Liver (tissue), 9 donors: ENCODE data around the gene UNC93B1. TPM values are rescaled to one million over a fixed set of nuclear protein-coding genes. Genes with fewer than 3 reads are reported as not detected.

Source experiments
- DNase-seq: peaks from one replicate; pipeline ENCODE4 v3.0.0-alpha.2; 2017; ENCODE audit warnings: low spot score
- H3K27ac ChIP-seq, 2 donors: one replicate each; pipeline ENCODE4 v1.7.0; 2013; ENCODE audit warnings: inconsistent platforms in 2 of 2, low read length in 2 of 2, control low read depth in 1 of 2, low read depth in 1 of 2, mild to moderate bottlenecking in 1 of 2
- H3K27me3 ChIP-seq, 4 donors: one replicate each; pipeline versions ENCODE4 v1.6.1 to v1.7.0; 2013; ENCODE audit warnings: low read length in 3 of 4, inconsistent platforms in 1 of 4, mild to moderate bottlenecking in 1 of 4, moderate library complexity in 1 of 4; ENCODE audit not compliant: control insufficient read depth in 4 of 4, insufficient read depth in 4 of 4
- H3K36me3 ChIP-seq, 4 donors: one replicate each; pipeline versions ENCODE4 v1.6.1 to v1.7.0; 2013; ENCODE audit warnings: low read length in 3 of 4, mild to moderate bottlenecking in 3 of 4, low read depth in 1 of 4, moderate library complexity in 1 of 4; ENCODE audit not compliant: control insufficient read depth in 4 of 4, insufficient read depth in 3 of 4
- H3K4me1 ChIP-seq, 4 donors: one replicate each; pipeline versions ENCODE4 v1.6.1 to v1.7.0; 2013; ENCODE audit warnings: low read length in 3 of 4, mild to moderate bottlenecking in 3 of 4, moderate library complexity in 1 of 4; ENCODE audit not compliant: control insufficient read depth in 4 of 4, insufficient read depth in 4 of 4
- H3K4me3 ChIP-seq, 3 donors: one replicate each; pipeline versions ENCODE4 v1.6.1 to v1.7.0; 2013; ENCODE audit warnings: low read length in 3 of 3, control low read depth in 1 of 3, low read depth in 1 of 3, mild to moderate bottlenecking in 1 of 3
- H3K9ac ChIP-seq, 2 donors: one replicate each; pipeline ENCODE4 v1.7.0; 2013; ENCODE audit warnings: low read length in 2 of 2, mild to moderate bottlenecking in 2 of 2, moderate library complexity in 2 of 2, control low read depth in 1 of 2, low read depth in 1 of 2
- H3K9me3 ChIP-seq, 4 donors: one replicate each; pipeline versions ENCODE4 v1.6.1 to v1.7.0; 2013; ENCODE audit warnings: low read length in 3 of 4; ENCODE audit not compliant: control insufficient read depth in 4 of 4
- EGR1 ChIP-seq, 2 donors: IDR thresholded peaks; 2 replicates each; pipeline ENCODE4 v1.6.1; 2016 to 2018; ENCODE audit warnings: antibody characterized with exemption in 2 of 2, low read depth in 2 of 2
- FOXA1 ChIP-seq: IDR thresholded peaks from 2 replicates; pipeline ENCODE4 v1.6.1; 2016; ENCODE audit warnings: antibody characterized with exemption
- FOXA2 ChIP-seq: IDR thresholded peaks from 2 replicates; pipeline ENCODE4 v1.6.1; 2016; ENCODE audit warnings: antibody characterized with exemption
- GABPA ChIP-seq, 2 donors: IDR thresholded peaks in 1 of 2; conservative IDR thresholded peaks in 1 of 2; 2 replicates each; pipeline ENCODE4 v1.6.1; 2016; ENCODE audit warnings: antibody characterized with exemption in 2 of 2, mild to moderate bottlenecking in 1 of 2, moderate library complexity in 1 of 2
- HNF4A ChIP-seq, 2 donors: conservative IDR thresholded peaks; 2 replicates each; pipeline ENCODE4 v1.6.1; 2016; ENCODE audit warnings: antibody characterized with exemption in 2 of 2, mild to moderate bottlenecking in 2 of 2
- HNF4G ChIP-seq: IDR thresholded peaks from 2 replicates; pipeline ENCODE4 v1.6.1; 2016; ENCODE audit warnings: antibody characterized with exemption
- JUND ChIP-seq, 2 donors: IDR thresholded peaks; 2 replicates each; pipeline ENCODE4 v1.6.1; 2016; ENCODE audit warnings: antibody characterized with exemption in 2 of 2
- NR2F2 ChIP-seq: IDR thresholded peaks from 2 replicates; pipeline ENCODE4 v1.6.1; 2016; ENCODE audit warnings: antibody characterized with exemption
- RAD21 ChIP-seq, 2 donors: IDR thresholded peaks; 2 replicates each; pipeline ENCODE4 v1.6.1; 2016; ENCODE audit warnings: antibody characterized with exemption in 2 of 2, mild to moderate bottlenecking in 2 of 2
- RXRA ChIP-seq, 2 donors: IDR thresholded peaks; 2 replicates each; pipeline ENCODE4 v1.6.1; 2017 to 2018; ENCODE audit warnings: antibody characterized with exemption in 2 of 2, mild to moderate bottlenecking in 1 of 2
- SP1 ChIP-seq: IDR thresholded peaks from 2 replicates; pipeline ENCODE4 v1.6.1; 2018; ENCODE audit warnings: antibody characterized with exemption, mild to moderate bottlenecking
- TAF1 ChIP-seq: conservative IDR thresholded peaks from 2 replicates; pipeline ENCODE4 v1.6.1; 2016; ENCODE audit warnings: antibody characterized with exemption, mild to moderate bottlenecking
- YY1 ChIP-seq: IDR thresholded peaks from 2 replicates; pipeline ENCODE4 v1.6.1; 2016; ENCODE audit warnings: antibody characterized with exemption, mild to moderate bottlenecking
- WGBS: extraction: QIAGEN DNeasy Blood & Tissue Kit; methylation state at CpG from one replicate; pipeline ENCODE4 v1.1.7; 2013; 5-methylcytosine and 5-hydroxymethylcytosine counted together
- polyA plus RNA-seq, 2 donors: library from polyadenylated mRNA; stranded (reverse) in 1 of 2; unstranded in 1 of 2; fragments of 200-250 nt in 1 of 2; fragments of >200 nt in 1 of 2; fragmentation: Nextera tagmentation in 1 of 2; extraction: Ambion mirVana in 1 of 2; gene quantifications; one replicate each; pipeline versions ENCODE4 v1.2.1 to v1.2.3, GENCODE V29; 2013 to 2015
- total RNA-seq, 2 donors: library from RNA; depleted of rRNA; stranded (reverse); fragments of >200 nt; gene quantifications; one replicate each; pipeline ENCODE4 v1.2.3, GENCODE V29; 2014
- TF ChIP-seq, protein P1 (sequence below): fragments of 150-350 bp; IDR thresholded peaks from 2 replicates; pipeline ENCODE4 v1.5.1; 2017; ENCODE audit warnings: improper control_type of control experiment, low read depth, low read length; ENCODE audit not compliant: missing input control
- TF ChIP-seq, protein P2 (sequence below): IDR thresholded peaks from 2 replicates; pipeline ENCODE4 v1.6.1; 2016; ENCODE audit warnings: antibody characterized with exemption
- TF ChIP-seq, protein P3 (sequence below): IDR thresholded peaks from 2 replicates; pipeline ENCODE4 v1.6.1; 2016; ENCODE audit warnings: antibody characterized with exemption
- TF ChIP-seq, protein P4 (sequence below): IDR thresholded peaks from 2 replicates; pipeline ENCODE4 v1.6.1; 2016; ENCODE audit warnings: antibody characterized with exemption, mild to moderate bottlenecking
- TF ChIP-seq, protein P5 (sequence below): IDR thresholded peaks from 2 replicates; pipeline ENCODE4 v1.6.1; 2016; ENCODE audit warnings: antibody characterized with exemption
- donor health status: healthy.
- donor health status: healthy.
- donor health status: healthy.
- donor health status: healthy.
- donor health status: healthy.

Gene UNC93B1
- total and polyA plus RNA-seq, 4 donors: 9.2 to 19.1 (median 15.0) TPM

DNA sequence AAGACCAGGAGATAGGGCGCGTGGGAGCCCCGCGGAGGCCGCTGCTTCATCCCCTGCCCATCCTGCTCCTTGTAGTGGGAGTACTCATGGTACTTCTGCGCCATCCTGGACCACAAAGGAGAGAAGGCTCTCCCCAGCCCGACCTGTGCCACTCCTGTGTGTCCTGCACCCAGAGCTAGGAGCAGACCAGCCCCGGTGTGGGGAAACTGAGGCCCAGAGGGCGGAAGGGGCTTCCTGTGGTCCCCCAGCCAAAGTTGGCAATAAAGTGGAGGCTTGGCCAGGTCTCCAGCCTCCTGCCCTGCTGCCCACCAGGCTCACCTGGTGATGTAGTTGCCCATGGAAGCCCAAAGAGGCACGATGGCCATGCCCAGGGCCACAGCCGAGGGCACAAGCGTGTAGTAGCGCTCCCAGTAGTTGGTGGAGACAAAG is 4.7 kb downstream of the UNC93B1 start:
- TF ChIP-seq, protein P1, sequence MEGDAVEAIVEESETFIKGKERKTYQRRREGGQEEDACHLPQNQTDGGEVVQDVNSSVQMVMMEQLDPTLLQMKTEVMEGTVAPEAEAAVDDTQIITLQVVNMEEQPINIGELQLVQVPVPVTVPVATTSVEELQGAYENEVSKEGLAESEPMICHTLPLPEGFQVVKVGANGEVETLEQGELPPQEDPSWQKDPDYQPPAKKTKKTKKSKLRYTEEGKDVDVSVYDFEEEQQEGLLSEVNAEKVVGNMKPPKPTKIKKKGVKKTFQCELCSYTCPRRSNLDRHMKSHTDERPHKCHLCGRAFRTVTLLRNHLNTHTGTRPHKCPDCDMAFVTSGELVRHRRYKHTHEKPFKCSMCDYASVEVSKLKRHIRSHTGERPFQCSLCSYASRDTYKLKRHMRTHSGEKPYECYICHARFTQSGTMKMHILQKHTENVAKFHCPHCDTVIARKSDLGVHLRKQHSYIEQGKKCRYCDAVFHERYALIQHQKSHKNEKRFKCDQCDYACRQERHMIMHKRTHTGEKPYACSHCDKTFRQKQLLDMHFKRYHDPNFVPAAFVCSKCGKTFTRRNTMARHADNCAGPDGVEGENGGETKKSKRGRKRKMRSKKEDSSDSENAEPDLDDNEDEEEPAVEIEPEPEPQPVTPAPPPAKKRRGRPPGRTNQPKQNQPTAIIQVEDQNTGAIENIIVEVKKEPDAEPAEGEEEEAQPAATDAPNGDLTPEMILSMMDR: no peak
- TF ChIP-seq HNF4G: no peak
- TF ChIP-seq SP1: no peak
- TF ChIP-seq, protein P2, sequence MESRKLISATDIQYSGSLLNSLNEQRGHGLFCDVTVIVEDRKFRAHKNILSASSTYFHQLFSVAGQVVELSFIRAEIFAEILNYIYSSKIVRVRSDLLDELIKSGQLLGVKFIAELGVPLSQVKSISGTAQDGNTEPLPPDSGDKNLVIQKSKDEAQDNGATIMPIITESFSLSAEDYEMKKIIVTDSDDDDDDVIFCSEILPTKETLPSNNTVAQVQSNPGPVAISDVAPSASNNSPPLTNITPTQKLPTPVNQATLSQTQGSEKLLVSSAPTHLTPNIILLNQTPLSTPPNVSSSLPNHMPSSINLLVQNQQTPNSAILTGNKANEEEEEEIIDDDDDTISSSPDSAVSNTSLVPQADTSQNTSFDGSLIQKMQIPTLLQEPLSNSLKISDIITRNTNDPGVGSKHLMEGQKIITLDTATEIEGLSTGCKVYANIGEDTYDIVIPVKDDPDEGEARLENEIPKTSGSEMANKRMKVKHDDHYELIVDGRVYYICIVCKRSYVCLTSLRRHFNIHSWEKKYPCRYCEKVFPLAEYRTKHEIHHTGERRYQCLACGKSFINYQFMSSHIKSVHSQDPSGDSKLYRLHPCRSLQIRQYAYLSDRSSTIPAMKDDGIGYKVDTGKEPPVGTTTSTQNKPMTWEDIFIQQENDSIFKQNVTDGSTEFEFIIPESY: no peak
- TF ChIP-seq, protein P3, sequence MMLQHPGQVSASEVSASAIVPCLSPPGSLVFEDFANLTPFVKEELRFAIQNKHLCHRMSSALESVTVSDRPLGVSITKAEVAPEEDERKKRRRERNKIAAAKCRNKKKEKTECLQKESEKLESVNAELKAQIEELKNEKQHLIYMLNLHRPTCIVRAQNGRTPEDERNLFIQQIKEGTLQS: no peak
- TF ChIP-seq FOXA2: no peak
- TF ChIP-seq HNF4A (conservative IDR thresholded peaks at IDR 0.05): no peak
- no peak for TF ChIP-seq NR2F2
- no peak for TF ChIP-seq RAD21 (IDR thresholded peaks at IDR 0.05)
- no peak for TF ChIP-seq FOXA1
- TF ChIP-seq EGR1 (IDR thresholded peaks at IDR 0.05; ENCODE audit: low read depth in 2 of 2): no peak
- TF ChIP-seq, protein P4, sequence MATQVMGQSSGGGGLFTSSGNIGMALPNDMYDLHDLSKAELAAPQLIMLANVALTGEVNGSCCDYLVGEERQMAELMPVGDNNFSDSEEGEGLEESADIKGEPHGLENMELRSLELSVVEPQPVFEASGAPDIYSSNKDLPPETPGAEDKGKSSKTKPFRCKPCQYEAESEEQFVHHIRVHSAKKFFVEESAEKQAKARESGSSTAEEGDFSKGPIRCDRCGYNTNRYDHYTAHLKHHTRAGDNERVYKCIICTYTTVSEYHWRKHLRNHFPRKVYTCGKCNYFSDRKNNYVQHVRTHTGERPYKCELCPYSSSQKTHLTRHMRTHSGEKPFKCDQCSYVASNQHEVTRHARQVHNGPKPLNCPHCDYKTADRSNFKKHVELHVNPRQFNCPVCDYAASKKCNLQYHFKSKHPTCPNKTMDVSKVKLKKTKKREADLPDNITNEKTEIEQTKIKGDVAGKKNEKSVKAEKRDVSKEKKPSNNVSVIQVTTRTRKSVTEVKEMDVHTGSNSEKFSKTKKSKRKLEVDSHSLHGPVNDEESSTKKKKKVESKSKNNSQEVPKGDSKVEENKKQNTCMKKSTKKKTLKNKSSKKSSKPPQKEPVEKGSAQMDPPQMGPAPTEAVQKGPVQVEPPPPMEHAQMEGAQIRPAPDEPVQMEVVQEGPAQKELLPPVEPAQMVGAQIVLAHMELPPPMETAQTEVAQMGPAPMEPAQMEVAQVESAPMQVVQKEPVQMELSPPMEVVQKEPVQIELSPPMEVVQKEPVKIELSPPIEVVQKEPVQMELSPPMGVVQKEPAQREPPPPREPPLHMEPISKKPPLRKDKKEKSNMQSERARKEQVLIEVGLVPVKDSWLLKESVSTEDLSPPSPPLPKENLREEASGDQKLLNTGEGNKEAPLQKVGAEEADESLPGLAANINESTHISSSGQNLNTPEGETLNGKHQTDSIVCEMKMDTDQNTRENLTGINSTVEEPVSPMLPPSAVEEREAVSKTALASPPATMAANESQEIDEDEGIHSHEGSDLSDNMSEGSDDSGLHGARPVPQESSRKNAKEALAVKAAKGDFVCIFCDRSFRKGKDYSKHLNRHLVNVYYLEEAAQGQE: no peak
- no peak for TF ChIP-seq RXRA (IDR thresholded peaks at IDR 0.05)
- TF ChIP-seq, protein P5, sequence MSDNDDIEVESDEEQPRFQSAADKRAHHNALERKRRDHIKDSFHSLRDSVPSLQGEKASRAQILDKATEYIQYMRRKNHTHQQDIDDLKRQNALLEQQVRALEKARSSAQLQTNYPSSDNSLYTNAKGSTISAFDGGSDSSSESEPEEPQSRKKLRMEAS: no peak
- no peak for TF ChIP-seq GABPA (IDR thresholded peaks at IDR 0.05 in 1 of 2, conservative IDR thresholded peaks at IDR 0.05 in 1 of 2)
- no peak for TF ChIP-seq TAF1
- TF ChIP-seq JUND (IDR thresholded peaks at IDR 0.05): no peak
- TF ChIP-seq YY1: no peak
- WGBS: 96% methylated on average over 13 of the region's 13 CpGs
- H3K36me3 ChIP-seq: peaks cover 0 to 2% (median 0%) of the 10 kb centered on the region in 4 donors
- peaks cover 0 to 7% (median 1%) of the 10 kb centered on the region in 4 donors for H3K4me1 ChIP-seq
- DNase-seq: no peak
- H3K27me3 ChIP-seq: no peaks in the 10 kb centered on the region
- no peak overlapping the region for H3K9ac ChIP-seq
- no peaks in the 10 kb centered on the region for H3K9me3 ChIP-seq
- no peak overlapping the region for H3K4me3 ChIP-seq
- H3K27ac ChIP-seq: no peak overlapping the region
